Hematopoietic multipotent progenitor cell treated with erythropoietin and hydrocortisone succinate and interleukin-3 and kit ligand, for 17 days (in vitro differentiated cells): ENCODE measurements around the gene MUC12.
"Not testable (repeated sequence)": the region's sequence is repeated elsewhere in the genome, so short reads cannot be mapped to it uniquely, and the experiment has no call there.

Experiments used
- DNase-seq: peaks from one replicate; pipeline ENCODE4 v3.0.0-alpha.2; 2015; ENCODE audit warnings: low spot score

MUC12 gene

DNA sequence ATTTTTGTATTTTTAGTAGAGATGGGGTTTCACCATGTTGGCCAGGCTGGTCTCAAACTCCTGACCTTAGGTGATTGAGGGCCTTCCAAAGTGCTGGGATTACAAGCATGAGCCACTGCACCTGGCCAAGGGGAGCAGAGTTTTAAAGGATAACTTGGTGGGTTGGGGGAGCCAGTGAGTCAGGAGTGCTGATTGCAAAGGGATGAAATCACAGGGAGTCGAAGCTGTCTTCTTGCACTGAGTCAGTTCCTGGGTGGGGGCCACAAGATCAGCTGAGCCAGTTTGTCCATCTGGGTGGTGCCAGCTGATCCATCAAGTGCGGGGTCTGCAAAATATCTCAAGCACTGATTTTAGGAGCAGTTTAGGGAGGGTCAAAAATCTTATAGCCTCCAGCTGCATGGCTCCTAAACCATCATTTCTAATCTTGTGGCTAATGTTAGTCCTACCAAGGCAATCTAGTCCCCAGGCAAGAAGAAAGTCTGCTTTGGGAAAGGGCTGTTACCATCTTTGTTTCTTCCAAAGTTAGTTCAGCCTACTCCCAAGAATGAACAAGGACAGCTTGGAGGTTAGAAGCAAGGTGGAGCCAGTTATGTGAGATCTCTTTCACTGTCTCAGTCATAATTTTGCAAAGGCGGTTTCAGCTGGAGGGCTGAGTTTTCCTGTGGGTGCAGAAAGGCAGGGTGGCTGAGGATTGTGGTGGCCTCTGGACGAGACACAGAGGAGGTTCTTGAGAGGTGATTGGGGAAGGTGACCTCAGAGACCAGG lies 15.8 kb downstream of the MUC12 start:
- not testable (repeated sequence) for DNase-seq

DNA sequence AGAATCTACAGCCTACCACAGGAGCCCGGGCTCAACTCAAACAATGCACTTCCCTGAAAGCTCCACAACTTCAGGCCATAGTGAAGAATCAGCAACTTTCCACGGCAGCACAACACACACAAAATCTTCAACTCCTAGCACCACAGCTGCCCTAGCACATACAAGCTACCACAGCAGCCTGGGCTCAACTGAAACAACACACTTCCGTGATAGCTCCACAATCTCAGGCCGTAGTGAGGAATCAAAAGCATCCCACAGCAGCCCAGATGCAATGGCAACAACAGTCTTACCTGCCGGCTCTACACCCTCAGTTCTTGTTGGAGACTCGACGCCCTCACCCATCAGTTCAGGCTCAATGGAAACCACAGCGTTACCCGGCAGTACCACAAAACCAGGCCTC lies 22.3 kb downstream of the MUC12 start:
- DNase-seq = no peak

DNA sequence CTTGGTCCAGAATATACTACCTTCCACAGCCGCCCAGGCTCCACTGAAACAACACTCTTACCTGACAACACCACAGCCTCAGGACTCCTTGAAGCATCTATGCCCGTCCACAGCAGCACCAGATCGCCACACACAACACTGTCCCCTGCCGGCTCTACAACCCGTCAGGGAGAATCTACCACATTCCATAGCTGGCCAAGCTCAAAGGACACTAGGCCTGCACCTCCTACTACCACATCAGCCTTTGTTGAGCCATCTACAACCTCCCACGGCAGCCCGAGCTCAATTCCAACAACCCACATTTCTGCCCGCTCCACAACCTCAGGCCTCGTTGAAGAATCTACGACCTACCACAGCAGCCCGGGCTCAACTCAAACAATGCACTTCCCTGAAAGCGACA lies 22.9 kb downstream of the MUC12 start:
- DNase-seq = not testable (repeated sequence)

DNA sequence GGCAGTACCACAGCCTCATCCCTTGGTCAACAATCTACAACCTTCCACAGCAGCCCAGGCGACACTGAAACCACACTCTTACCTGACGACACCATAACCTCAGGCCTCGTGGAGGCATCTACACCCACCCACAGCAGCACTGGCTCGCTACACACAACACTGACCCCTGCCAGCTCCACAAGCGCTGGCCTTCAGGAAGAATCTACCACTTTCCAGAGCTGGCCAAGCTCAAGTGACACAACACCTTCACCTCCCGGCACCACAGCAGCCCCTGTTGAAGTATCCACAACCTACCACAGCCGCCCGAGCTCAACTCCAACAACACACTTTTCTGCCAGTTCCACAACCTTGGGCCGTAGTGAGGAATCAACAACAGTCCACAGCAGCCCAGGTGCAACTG lies 25.3 kb downstream of the MUC12 start:
- DNase-seq = not testable (repeated sequence)

DNA sequence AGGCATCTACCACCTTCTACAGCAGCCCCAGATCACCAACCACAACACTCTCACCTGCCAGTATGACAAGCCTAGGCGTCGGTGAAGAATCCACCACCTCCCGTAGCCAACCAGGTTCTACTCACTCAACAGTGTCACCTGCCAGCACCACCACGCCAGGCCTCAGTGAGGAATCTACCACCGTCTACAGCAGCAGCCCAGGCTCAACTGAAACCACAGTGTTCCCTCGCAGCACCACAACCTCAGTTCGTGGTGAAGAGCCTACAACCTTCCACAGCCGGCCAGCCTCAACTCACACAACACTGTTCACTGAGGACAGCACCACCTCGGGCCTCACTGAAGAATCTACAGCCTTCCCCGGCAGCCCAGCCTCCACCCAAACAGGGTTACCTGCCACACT lies 29.2 kb downstream of the MUC12 start:
- DNase-seq = not testable (repeated sequence)

DNA sequence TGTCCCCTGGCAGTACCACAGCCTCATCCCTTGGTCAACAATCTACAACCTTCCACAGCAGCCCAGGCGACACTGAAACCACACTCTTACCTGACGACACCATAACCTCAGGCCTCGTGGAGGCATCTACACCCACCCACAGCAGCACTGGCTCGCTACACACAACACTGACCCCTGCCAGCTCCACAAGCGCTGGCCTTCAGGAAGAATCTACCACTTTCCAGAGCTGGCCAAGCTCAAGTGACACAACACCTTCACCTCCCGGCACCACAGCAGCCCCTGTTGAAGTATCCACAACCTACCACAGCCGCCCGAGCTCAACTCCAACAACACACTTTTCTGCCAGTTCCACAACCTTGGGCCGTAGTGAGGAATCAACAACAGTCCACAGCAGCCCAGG lies 30.0 kb downstream of the MUC12 start:
- DNase-seq = not testable (repeated sequence)

DNA sequence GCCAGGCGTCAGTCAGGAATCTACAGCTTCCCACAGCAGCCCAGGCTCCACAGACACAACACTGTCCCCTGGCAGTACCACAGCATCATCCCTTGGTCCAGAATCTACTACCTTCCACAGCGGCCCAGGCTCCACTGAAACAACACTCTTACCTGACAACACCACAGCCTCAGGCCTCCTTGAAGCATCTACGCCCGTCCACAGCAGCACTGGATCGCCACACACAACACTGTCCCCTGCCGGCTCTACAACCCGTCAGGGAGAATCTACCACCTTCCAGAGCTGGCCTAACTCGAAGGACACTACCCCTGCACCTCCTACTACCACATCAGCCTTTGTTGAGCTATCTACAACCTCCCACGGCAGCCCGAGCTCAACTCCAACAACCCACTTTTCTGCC lies 30.7 kb downstream of the MUC12 start:
- DNase-seq = not testable (repeated sequence)

DNA sequence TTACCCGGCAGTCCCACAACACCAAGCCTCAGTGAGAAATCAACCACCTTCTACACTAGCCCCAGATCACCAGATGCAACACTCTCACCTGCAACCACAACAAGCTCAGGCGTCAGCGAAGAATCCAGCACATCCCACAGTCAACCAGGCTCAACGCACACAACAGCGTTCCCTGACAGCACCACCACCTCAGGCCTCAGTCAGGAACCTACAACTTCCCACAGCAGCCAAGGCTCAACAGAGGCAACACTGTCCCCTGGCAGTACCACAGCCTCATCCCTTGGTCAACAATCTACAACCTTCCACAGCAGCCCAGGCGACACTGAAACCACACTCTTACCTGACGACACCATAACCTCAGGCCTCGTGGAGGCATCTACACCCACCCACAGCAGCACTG lies 33.0 kb downstream of the MUC12 start:
- DNase-seq = not testable (repeated sequence)

DNA sequence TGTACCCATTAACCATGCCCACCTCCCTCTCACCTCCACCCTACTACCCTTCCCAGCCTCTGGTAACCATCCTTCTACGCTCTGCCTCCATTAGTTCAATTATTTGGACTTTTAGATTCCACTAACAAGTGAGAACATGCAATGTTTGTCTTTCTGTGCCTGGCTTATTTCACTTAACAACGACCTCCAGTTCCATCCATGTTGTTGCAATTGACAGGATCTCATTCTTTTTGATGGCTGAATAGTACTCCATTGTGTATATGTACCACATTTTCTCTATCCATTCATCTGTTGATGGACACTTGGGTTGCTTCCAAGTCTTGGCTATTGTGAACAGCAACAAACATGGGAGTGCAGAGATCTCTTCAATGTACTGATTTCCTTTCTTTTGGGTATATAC lies 38.0 kb downstream of the MUC12 start:
- DNase-seq = not testable (repeated sequence)

DNA sequence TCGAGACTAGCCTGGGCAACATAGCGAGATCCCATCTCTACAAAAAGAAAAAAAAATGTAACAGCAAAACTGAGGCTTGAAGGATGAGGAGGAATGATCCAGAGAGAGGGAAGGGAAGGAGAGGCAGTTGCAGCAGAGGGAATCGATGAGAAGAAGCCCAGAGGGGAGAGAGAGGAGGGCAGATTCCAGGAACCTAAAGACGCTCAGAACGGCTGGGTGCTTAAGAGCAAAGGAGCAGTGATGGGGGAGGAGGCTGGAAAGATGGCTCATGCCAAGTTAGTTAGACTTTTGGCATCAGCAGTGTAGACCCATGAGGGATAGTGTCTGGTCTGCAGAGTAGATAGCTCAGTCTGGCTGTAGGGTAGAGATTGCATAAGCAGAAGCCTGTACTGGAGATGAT lies 40.3 kb downstream of the MUC12 start:
- no peak for DNase-seq

DNA sequence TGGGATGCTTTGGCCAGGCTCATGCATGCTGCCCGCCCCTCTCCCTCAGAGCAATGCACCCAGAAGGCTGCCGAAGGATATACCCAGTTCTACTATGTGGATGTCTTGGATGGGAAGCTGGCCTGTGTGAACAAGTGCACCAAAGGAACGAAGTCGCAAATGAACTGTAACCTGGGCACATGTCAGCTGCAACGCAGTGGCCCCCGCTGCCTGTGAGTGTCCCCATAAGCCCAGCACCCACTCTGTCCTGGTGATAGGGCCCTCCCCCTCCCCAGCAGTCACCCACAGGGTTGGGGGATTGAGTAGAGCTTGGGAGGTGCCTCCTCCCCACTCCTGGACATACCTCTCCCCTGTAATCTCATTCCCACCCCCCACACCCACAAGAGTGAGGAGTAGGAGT lies 43.6 kb downstream of the MUC12 start:
- DNase-seq = no peak

DNA sequence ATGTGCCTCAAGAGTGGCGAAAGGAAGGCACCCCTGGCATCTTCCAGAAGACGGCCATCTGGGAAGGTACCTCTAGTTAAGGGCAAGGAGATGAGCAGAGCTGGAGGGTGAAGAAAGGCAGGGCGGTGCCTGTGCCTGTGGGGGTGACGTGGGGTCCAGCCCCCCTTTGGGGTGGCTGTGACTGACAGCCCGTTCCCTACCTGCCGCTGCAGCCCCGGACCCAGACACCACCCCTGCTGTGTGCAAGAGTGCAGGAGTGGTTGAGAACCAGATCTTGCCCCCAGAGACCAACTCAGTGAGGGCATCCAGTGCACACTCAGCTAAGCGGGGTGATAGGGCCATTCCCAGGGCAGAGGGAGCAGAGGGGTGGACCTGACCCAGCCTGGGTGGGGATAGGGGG lies 46.3 kb downstream of the MUC12 start:
- DNase-seq = no peak

DNA sequence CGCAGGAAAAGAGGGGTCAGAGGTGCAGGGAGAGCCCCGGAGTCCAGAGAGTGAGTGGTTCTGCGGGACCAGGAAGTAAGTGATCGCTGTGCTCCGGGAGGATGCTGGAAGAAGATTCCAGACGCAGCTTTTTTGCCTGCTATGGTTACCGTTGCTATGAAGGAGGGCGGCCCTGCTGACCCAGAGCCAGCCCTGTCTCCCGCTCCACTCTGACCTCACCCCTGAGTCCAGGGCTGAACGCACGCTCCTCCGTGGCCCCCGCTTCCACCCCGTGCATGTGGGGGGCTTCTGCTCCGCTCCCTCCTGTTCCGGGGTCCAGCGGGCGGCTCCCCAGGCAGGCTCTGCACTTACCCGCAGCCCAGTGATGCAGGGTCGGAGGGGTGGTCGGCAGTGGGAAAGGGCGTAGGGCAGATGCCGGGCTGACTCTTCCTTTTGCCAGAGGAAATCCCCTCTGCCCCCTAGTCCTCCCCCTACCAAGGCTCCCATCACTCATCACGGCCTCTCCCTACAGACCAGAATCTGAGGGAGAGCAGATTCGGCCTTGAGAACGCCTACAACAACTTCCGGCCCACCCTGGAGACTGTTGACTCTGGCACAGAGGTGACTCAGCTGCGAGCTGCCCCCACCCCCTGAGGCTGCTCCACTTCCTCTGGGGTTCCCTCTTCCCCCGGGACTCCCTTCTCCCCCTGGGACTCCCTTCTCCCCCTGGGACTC lies 47.9 kb downstream of the MUC12 start:
- DNase-seq = no peak

DNA sequence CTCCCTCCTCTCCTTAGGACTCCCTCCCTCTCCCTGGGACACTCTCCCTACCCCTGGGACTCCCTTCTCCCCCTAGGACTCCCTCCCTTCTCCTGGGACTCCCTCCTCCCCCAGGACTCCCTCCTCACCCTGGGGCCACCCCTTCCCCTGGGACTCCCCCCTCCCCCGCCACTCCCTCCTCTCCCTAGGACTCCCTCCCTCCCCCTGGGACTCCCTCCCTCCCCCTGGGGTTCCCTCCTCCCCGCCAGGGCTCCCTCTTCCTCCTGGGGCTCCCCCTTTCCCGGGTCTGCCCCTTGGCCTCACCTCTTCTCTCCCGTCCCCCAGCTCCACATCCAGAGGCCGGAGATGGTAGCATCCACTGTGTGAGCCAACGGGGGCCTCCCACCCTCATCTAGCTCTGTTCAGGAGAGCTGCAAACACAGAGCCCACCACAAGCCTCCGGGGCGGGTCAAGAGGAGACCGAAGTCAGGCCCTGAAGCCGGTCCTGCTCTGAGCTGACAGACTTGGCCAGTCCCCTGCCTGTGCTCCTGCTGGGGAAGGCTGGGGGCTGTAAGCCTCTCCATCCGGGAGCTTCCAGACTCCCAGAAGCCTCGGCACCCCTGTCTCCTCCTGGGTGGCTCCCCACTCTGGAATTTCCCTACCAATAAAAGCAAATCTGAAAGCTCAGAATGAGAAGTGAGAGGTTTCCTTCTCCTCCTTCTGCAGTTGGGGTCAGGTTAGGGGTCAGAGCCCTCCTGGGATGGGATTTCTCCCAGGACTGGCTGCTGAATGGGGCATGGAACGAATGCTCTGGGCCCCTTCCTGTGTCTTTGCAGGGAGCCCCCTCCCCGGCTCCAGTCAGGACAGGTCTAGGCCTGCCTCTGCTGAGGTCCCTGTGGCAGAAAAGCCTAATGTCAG lies 49.2 kb downstream of the MUC12 start:
- DNase-seq = no peak

DNA sequence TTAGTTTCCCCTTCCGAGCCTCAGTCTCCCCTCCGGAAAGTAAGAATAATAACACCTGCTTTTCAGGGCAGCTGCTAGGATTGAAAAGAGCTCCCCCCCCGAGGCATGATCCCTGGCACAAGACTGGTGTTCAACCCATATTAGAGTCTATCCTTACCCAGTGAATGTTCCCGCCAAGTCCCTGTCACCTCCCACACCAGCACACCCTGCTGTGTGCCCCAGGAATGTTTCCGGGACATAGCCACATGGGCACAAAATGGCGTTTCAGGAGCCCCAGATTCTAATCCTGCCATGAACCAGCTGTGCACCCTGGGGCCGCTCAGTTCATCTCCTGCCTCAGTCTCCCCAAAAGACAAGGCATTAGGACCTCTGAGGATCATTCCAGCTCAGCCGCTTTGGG lies 51.1 kb downstream of the MUC12 start:
- DNase-seq = no peak

DNA sequence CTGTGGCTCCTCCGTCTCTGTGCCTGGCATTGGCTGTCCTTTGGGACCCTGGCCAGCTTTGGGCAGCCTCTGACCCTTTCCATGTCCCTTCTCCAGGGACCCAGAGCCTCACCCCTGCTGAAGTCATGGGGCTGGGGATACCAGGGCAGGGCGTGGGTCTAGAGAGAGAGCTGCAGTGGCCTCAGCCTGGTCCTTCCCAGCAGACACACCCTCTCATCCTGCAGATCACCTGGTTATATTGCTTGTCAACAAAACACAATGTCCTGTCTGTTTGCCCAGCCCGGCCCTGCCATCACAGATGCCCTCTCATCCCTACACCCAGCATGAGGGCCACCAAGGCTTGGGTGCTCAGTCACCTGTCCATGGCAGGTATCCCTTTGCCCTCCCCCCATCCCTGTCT lies 52.3 kb downstream of the MUC12 start:
- no peak for DNase-seq

DNA sequence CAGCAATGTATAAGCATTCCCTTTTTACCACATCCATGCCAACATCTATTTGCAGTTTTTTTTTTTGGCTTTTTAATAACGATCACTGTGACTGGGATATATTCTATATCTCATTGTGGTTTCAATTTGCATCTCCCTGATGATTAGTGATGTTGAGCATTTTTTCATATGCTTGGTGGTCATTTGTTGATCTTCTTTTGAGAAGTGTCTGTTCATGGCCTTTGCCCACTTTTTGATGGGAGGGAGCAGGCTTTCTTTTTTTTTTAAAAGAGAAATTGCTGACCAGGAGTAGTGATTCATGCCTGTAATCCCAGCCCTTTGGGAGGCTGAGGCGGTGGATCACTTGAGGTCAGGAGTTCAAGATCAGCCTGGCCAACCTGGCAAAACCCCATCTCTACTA lies 54.5 kb downstream of the MUC12 start:
- DNase-seq = no peak

DNA sequence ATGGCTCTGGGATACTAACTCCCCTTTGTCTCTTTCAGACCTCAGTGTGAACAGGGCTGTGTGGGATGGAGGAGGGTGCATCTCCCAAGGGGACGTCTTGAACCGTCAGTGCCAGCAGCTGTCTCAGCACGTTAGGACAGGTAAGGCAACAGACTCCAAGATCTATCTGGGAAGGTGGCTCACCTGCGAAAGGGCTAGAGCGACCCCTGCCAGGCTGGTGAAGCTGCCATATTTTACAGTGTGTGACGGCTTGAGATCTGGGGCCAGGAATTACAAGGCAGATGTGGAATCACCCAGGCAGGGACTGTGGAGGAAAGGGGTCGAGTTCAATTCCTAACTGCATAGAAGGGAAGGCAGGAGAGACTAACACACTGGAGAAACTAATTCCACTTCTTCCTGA lies 61.7 kb downstream of the MUC12 start:
- DNase-seq = no peak

DNA sequence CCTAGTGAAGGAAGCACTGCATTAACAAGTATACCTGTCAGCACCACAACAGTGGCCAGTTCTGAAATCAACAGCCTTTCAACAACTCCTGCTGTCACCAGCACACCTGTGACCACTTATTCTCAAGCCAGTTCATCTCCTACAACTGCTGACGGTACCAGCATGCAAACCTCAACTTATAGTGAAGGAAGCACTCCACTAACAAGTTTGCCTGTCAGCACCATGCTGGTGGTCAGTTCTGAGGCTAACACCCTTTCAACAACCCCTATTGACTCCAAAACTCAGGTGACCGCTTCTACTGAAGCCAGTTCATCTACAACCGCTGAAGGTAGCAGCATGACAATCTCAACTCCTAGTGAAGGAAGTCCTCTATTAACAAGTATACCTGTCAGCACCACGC lies 66.6 kb downstream of the MUC12 start:
- DNase-seq = no peak

DNA sequence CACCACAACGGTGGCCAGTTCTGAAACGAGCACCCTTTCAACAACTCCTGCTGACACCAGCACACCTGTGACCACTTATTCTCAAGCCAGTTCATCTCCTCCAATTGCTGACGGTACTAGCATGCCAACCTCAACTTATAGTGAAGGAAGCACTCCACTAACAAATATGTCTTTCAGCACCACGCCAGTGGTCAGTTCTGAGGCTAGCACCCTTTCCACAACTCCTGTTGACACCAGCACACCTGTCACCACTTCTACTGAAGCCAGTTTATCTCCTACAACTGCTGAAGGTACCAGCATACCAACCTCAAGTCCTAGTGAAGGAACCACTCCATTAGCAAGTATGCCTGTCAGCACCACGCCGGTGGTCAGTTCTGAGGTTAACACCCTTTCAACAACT lies 71.9 kb downstream of the MUC12 start:
- not testable (repeated sequence) for DNase-seq

DNA sequence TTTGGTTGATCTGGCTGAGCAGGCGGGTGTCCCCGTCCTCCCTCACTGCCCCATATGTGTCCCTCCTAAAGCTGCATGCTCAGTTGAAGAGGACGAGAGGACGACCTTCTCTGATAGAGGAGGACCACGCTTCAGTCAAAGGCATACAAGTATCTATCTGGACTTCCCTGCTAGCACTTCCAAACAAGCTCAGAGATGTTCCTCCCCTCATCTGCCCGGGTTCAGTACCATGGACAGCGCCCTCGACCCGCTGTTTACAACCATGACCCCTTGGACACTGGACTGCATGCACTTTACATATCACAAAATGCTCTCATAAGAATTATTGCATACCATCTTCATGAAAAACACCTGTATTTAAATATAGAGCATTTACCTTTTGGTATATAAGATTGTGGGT lies 89.0 kb downstream of the MUC12 start:
- peak; percentile 51 for DNase-seq

DNA sequence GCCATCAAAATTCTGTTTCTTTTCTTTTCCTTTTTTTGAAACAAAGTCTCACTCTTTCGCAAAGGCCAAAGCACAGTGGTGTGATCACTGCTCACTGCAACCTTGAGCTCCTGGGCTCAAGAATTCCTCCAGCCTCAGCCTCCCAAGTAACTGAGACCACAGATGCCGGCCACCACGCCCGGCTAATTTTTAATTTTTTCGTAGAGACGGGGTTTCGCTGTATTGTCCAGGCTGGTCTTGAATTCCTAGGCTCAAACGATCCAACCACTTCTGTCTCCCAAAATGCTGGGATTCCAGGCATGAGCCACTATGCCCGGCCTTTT lies 90.2 kb downstream of the MUC12 start:
- DNase-seq = no peak

DNA sequence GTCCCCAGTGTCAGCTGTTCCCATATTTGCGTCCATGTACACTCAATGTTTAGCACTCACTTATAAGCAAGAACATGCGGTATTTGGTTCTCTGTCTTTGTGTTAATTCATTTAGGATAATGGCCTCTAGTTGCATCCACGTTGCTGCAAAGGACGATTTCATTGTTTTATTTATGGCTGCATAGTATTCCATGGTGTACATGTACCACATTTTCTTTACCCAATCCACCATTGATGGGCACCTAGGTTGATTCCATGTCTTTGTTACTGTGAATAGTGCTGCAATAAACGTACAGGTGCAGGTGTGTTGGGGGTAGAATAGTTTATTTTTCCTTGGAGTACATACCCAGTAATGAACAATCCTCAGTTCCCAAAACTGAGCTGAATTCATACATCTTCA lies 91.6 kb downstream of the MUC12 start:
- no peak for DNase-seq
